Neural cell (in vitro differentiated cells): ENCODE data around the gene PALM3.

ENCODE experiments used
- CTCF ChIP-seq: fragments of 450-650 bp; IDR thresholded peaks from 2 replicates; pipeline ENCODE4 v1.5.1; 2014; ENCODE audit warnings: antibody characterized with exemption, mild to moderate bottlenecking, moderate library complexity; ENCODE audit not compliant: poor library complexity, severe bottlenecking
- EZH2 ChIP-seq: fragments of 200-600, 300-800 bp; shearing (Covaris generic), sonication (generic); IDR thresholded peaks from 2 replicates; pipeline ENCODE4 v1.6.1; 2014; ENCODE audit warnings: antibody characterized with exemption, low read length, borderline replicate concordance, mild to moderate bottlenecking; ENCODE audit not compliant: insufficient read depth, poor library complexity, severe bottlenecking

GRCh38 chr19:14054721-14055120, 7.2 kb downstream of the PALM3 start:
- TF ChIP-seq EZH2: no peak
- no peak for TF ChIP-seq CTCF
